ENCODE results near the gene HTRA1. TPM values are rescaled to one million over a fixed set of nuclear protein-coding genes. Genes with fewer than 3 reads are reported as not detected.
A peak's percentile ranks its signal among the peaks of the same experiment; 100 is the strongest.

Gene HTRA1
- total RNA-seq, 2 experiments from 2014 or later = 0.26 TPM; not detected in 1

GRCh38 chr10:122532601-122533296 lies 71.4 kb downstream of the HTRA1 start:
- peaks cover 7% of the 10 kb centered on the region for H3K4me1 Mint-ChIP-seq
- H3K36me3 Mint-ChIP-seq = no peaks in the 10 kb centered on the region
- H3K9me3 Mint-ChIP-seq = peaks cover 9% of the 10 kb centered on the region
- peaks cover 33% of the 10 kb centered on the region for H3K27me3 Mint-ChIP-seq
- ATAC-seq (ENCODE audit: low read depth) = no peak
- DNase-seq = no peak
- POLR2A ChIA-PET = no interaction called here
- no peak overlapping the region for H3K4me3 Mint-ChIP-seq
- no peak overlapping the region for H3K27ac Mint-ChIP-seq

GRCh38 chr10:122537545-122537944 lies 76.2 kb downstream of the HTRA1 start:
- no peak for ATAC-seq (ENCODE audit: low read depth)

GRCh38 chr10:122541541-122542002 lies 80.2 kb downstream of the HTRA1 start:
- Mint-ChIP-seq H3K9me3 (peaks cover 3% of the 10 kb centered on the region), H3K4me3 (no peak overlapping the region), H3K27ac (no peak overlapping the region), H3K36me3 (no peaks in the 10 kb centered on the region), H3K4me1 (peaks cover 32% of the 10 kb centered on the region), H3K27me3 (peaks cover 22% of the 10 kb centered on the region)
- peak; percentile 23 for ATAC-seq (ENCODE audit: low read depth)
- DNase-seq = no peak
- POLR2A ChIA-PET = no interaction called here

More at GRCh38 chr10:122537545-122537944, 76.2 kb downstream of the HTRA1 start:
- Mint-ChIP-seq H3K4me3 (no peak overlapping the region), H3K4me1 (peaks cover 22% of the 10 kb centered on the region), H3K27ac (no peak overlapping the region), H3K36me3 (no peaks in the 10 kb centered on the region), H3K9me3 (peaks cover 6% of the 10 kb centered on the region), H3K27me3 (peaks cover 23% of the 10 kb centered on the region)
- no peak for DNase-seq
- POLR2A ChIA-PET = no interaction called here

- Mint-ChIP-seq H3K4me3 (no peak overlapping the region), H3K4me1 (peaks cover 27% of the 10 kb centered on the region), H3K27me3 (peaks cover 16% of the 10 kb centered on the region), H3K27ac (peak overlapping the region; percentile 77), H3K9me3 (no peaks in the 10 kb centered on the region), H3K36me3 (no peaks in the 10 kb centered on the region)
- POLR2A ChIA-PET = interaction anchor here (0.9 kb wide), 1 partner anchor 15 kb away, joined by 4 read pairs; no protein-coding TSS in a partner anchor
- ATAC-seq (ENCODE audit: low read depth) = no peak
- no peak for DNase-seq
Measured at GRCh38 chr10:122543676-122544445, 82.5 kb downstream of the HTRA1 start.

- peaks cover 15% of the 10 kb centered on the region for H3K27me3 Mint-ChIP-seq
- no peaks in the 10 kb centered on the region for H3K36me3 Mint-ChIP-seq
- POLR2A ChIA-PET = no interaction called here
- no peaks in the 10 kb centered on the region for H3K9me3 Mint-ChIP-seq
- H3K4me1 Mint-ChIP-seq = peaks cover 25% of the 10 kb centered on the region
- DNase-seq (no peak), ATAC-seq (ENCODE audit: low read depth) (peak; percentile 77)
- H3K27ac Mint-ChIP-seq = peak overlapping the region; percentile 77
- H3K4me3 Mint-ChIP-seq = no peak overlapping the region
Measured at GRCh38 chr10:122544493-122544892, 83.1 kb downstream of the HTRA1 start.

GRCh38 chr10:122546242-122546641 lies 84.9 kb downstream of the HTRA1 start:
- H3K4me3 Mint-ChIP-seq = no peak overlapping the region
- no peak overlapping the region for H3K27ac Mint-ChIP-seq
- no peaks in the 10 kb centered on the region for H3K9me3 Mint-ChIP-seq

GRCh38 chr10:122548407-122549085 lies 87.2 kb downstream of the HTRA1 start:
- Mint-ChIP-seq H3K9me3 (no peaks in the 10 kb centered on the region), H3K27ac (no peak overlapping the region), H3K4me1 (peaks cover 21% of the 10 kb centered on the region), H3K27me3 (peaks cover 5% of the 10 kb centered on the region), H3K36me3 (no peaks in the 10 kb centered on the region), H3K4me3 (no peak overlapping the region)
- POLR2A ChIA-PET = no interaction called here
- no peak for DNase-seq
- no peak for ATAC-seq (ENCODE audit: low read depth)

More at GRCh38 chr10:122546242-122546641, 84.9 kb downstream of the HTRA1 start:
- Mint-ChIP-seq H3K36me3 (no peaks in the 10 kb centered on the region), H3K4me1 (peaks cover 25% of the 10 kb centered on the region), H3K27me3 (peaks cover 13% of the 10 kb centered on the region)
- ATAC-seq (ENCODE audit: low read depth) = no peak
- POLR2A ChIA-PET = no interaction called here
- DNase-seq = no peak

- H3K4me3 Mint-ChIP-seq = no peak overlapping the region
- no peaks in the 10 kb centered on the region for H3K9me3 Mint-ChIP-seq
- peaks cover 12% of the 10 kb centered on the region for H3K4me1 Mint-ChIP-seq
- H3K27me3 Mint-ChIP-seq = peaks cover 2% of the 10 kb centered on the region
- ATAC-seq (ENCODE audit: low read depth) (no peak), DNase-seq (no peak)
- H3K27ac Mint-ChIP-seq = no peak overlapping the region
- H3K36me3 Mint-ChIP-seq = no peaks in the 10 kb centered on the region
- POLR2A ChIA-PET = no interaction called here
Measured at GRCh38 chr10:122549636-122550035, 88.3 kb downstream of the HTRA1 start.

GRCh38 chr10:122550427-122550826 lies 89.1 kb downstream of the HTRA1 start:
- H3K9me3 Mint-ChIP-seq = no peaks in the 10 kb centered on the region
- POLR2A ChIA-PET = no interaction called here
- peaks cover 12% of the 10 kb centered on the region for H3K4me1 Mint-ChIP-seq
- ATAC-seq (ENCODE audit: low read depth) = no peak
- no peak overlapping the region for H3K4me3 Mint-ChIP-seq
- H3K36me3 Mint-ChIP-seq = no peaks in the 10 kb centered on the region
- no peak overlapping the region for H3K27ac Mint-ChIP-seq
- peaks cover 3% of the 10 kb centered on the region for H3K27me3 Mint-ChIP-seq
- no peak for DNase-seq

- H3K27ac Mint-ChIP-seq = no peak overlapping the region
- H3K36me3 Mint-ChIP-seq = no peaks in the 10 kb centered on the region
- no peak overlapping the region for H3K4me3 Mint-ChIP-seq
- DNase-seq (no peak), ATAC-seq (ENCODE audit: low read depth) (peak; percentile 40)
- peaks cover 8% of the 10 kb centered on the region for H3K27me3 Mint-ChIP-seq
- POLR2A ChIA-PET = no interaction called here
- H3K4me1 Mint-ChIP-seq = peaks cover 12% of the 10 kb centered on the region
- H3K9me3 Mint-ChIP-seq = no peaks in the 10 kb centered on the region
Measured at GRCh38 chr10:122550983-122551382, 89.6 kb downstream of the HTRA1 start.

- POLR2A ChIA-PET = no interaction called here
- no peak overlapping the region for H3K4me3 Mint-ChIP-seq
- peaks cover 13% of the 10 kb centered on the region for H3K27me3 Mint-ChIP-seq
- no peaks in the 10 kb centered on the region for H3K9me3 Mint-ChIP-seq
- H3K4me1 Mint-ChIP-seq = peaks cover 12% of the 10 kb centered on the region
- H3K36me3 Mint-ChIP-seq = no peaks in the 10 kb centered on the region
- ATAC-seq (ENCODE audit: low read depth) (peak; percentile 92), DNase-seq (no peak)
- H3K27ac Mint-ChIP-seq = no peak overlapping the region
Measured at GRCh38 chr10:122551450-122551849, 90.1 kb downstream of the HTRA1 start.

- Mint-ChIP-seq H3K4me1 (peaks cover 20% of the 10 kb centered on the region), H3K27ac (peak overlapping the region; percentile 40), H3K9me3 (no peaks in the 10 kb centered on the region), H3K4me3 (no peak overlapping the region), H3K27me3 (peaks cover 13% of the 10 kb centered on the region), H3K36me3 (no peaks in the 10 kb centered on the region)
- DNase-seq (no peak), ATAC-seq (ENCODE audit: low read depth) (no peak)
- POLR2A ChIA-PET = no interaction called here
Measured at GRCh38 chr10:122553341-122553740, 92.0 kb downstream of the HTRA1 start.

- peaks cover 30% of the 10 kb centered on the region for H3K4me1 Mint-ChIP-seq
- ATAC-seq (ENCODE audit: low read depth) = no peak
Measured at GRCh38 chr10:122554131-122555036, 93.0 kb downstream of the HTRA1 start.

More at GRCh38 chr10:122554131-122555036, 93.0 kb downstream of the HTRA1 start:
- Mint-ChIP-seq H3K27me3 (peaks cover 17% of the 10 kb centered on the region), H3K36me3 (no peaks in the 10 kb centered on the region), H3K9me3 (no peaks in the 10 kb centered on the region), H3K27ac (no peak overlapping the region), H3K4me3 (no peak overlapping the region)
- DNase-seq = no peak
- POLR2A ChIA-PET = no interaction called here

All from activated naive CD8-positive, alpha-beta T cell treated with anti-CD3 and anti-CD28 coated beads, Interleukin-2, amount 10 ng/mL, durations not matched to agents 7 days and 5 days (primary cell).